SK-N-SH (cell line): ENCODE measurements around the gene PNMA3. TPM values are rescaled to one million over a fixed set of nuclear protein-coding genes. Genes with fewer than 3 reads are reported as not detected.
"Not testable (repeated sequence)": the region's sequence is repeated elsewhere in the genome, so short reads cannot be mapped to it uniquely, and the experiment has no call there.

Experiments
- CTCF ChIA-PET: fragments of 300-600, 350-600 bp; formaldehyde crosslinking; extraction: SDS; loops from one replicate; lab custom pipeline; 2021; lab: Yijun Ruan, JAX
- POLR2A ChIA-PET: fragments of 350-600 bp; sonication (Branson Sonifier 250); formaldehyde crosslinking; extraction: SDS; loops from one replicate; lab custom pipeline; 2020; ENCODE audit warnings: antibody characterized with exemption, inconsistent platforms; lab: Yijun Ruan, JAX
- DNase-seq: peaks from one replicate; pipeline ENCODE4 v3.0.0; 2012
- H2AFZ ChIP-seq: fragments of 200-600 bp; sonication (generic); 2 replicates; pipeline ENCODE4 v1.8.1; 2016; ENCODE audit warnings: antibody characterized with exemption, mild to moderate bottlenecking, low read depth
- H3F3A ChIP-seq: fragments of 200-600 bp; sonication (generic); replicated peaks from 2 replicates; pipeline ENCODE3; 2016; ENCODE audit warnings: antibody characterized with exemption, mild to moderate bottlenecking; ENCODE audit not compliant: insufficient read depth
- H3K27ac ChIP-seq, 2 experiments: fragments of 200-500 bp in 1 of 2; fragments of 200-600 bp in 1 of 2; sonication (Bioruptor generic) in 1 of 2; sonication (generic), shearing (Covaris generic) in 1 of 2; 2 replicates each; pipeline versions ENCODE4 v1.5.1 to v1.6.1; 2014 to 2016; ENCODE audit warnings: low read depth in 2 of 2, inconsistent platforms in 1 of 2, low read length in 1 of 2, mild to moderate bottlenecking in 1 of 2, mixed read lengths in 1 of 2
- H3K27me3 ChIP-seq: fragments of 200-600 bp; sonication (generic), shearing (Covaris generic); 2 replicates; pipeline ENCODE4 v1.6.1; 2016; ENCODE audit warnings: mixed run types; ENCODE audit not compliant: insufficient read depth
- H3K36me3 ChIP-seq, 2 experiments: fragments of 200-500 bp in 1 of 2; fragments of 200-600 bp in 1 of 2; sonication (Bioruptor generic) in 1 of 2; sonication (generic) in 1 of 2; replicated peaks in 1 of 2; 2 replicates each; pipeline versions ENCODE3 to v1.5.1; 2014 to 2016; ENCODE audit warnings: low read length in 1 of 2, mild to moderate bottlenecking in 1 of 2; ENCODE audit not compliant: insufficient read depth in 2 of 2, control insufficient read depth in 1 of 2
- H3K4me1 ChIP-seq, 2 experiments: fragments of 200-500 bp in 1 of 2; fragments of 200-600 bp in 1 of 2; sonication (Bioruptor generic) in 1 of 2; sonication (generic), shearing (Covaris generic) in 1 of 2; 2 replicates each; pipeline versions ENCODE4 v1.5.1 to v1.6.1; 2014 to 2016; ENCODE audit warnings: low read depth in 1 of 2, low read length in 1 of 2, mixed run types in 1 of 2; ENCODE audit not compliant: insufficient read depth in 2 of 2, control insufficient read depth in 1 of 2
- H3K4me2 ChIP-seq: fragments of 200-600 bp; sonication (generic), shearing (Covaris generic); 2 replicates; pipeline ENCODE4 v1.6.1; 2017; ENCODE audit warnings: mixed run types
- H3K4me3 ChIP-seq, 2 experiments: fragments of 200-500 bp in 1 of 2; fragments of 200-600 bp in 1 of 2; sonication (Bioruptor generic) in 1 of 2; sonication (generic), shearing (Covaris generic) in 1 of 2; 2 replicates each; pipeline versions ENCODE4 v1.5.1 to v1.8.1; 2014 to 2016; ENCODE audit warnings: low read depth in 2 of 2, inconsistent platforms in 1 of 2, low read length in 1 of 2, mild to moderate bottlenecking in 1 of 2, mixed read lengths in 1 of 2, moderate library complexity in 1 of 2
- H3K79me2 ChIP-seq: fragments of 200-600 bp; sonication (generic); 2 replicates; pipeline ENCODE4 v1.8.1; 2017; ENCODE audit warnings: mild to moderate bottlenecking; ENCODE audit not compliant: insufficient read depth
- H3K9ac ChIP-seq: fragments of 200-600 bp; sonication (generic); 2 replicates; pipeline ENCODE4 v1.6.1; 2017; ENCODE audit warnings: mixed run types
- H3K9me2 ChIP-seq: fragments of 200-600 bp; sonication (generic); 2 replicates; pipeline ENCODE4 v1.6.1; 2017; ENCODE audit warnings: mixed run types
- H3K9me3 ChIP-seq: fragments of 200-600 bp; sonication (generic); 2 replicates; pipeline ENCODE4 v1.6.1; 2017; ENCODE audit warnings: mixed run types, mild to moderate bottlenecking, moderate library complexity
- H4K20me1 ChIP-seq: fragments of 200-600 bp; sonication (generic); 2 replicates; pipeline ENCODE4 v1.6.1; 2017; ENCODE audit warnings: mild to moderate bottlenecking, mixed run types; ENCODE audit not compliant: insufficient read depth
- CTCF ChIP-seq: fragments of 200-600 bp; sonication (generic); IDR thresholded peaks from 2 replicates; pipeline ENCODE4 v1.6.1; 2017; ENCODE audit warnings: antibody characterized with exemption, mild to moderate bottlenecking, moderate library complexity
- ELF1 ChIP-seq: IDR thresholded peaks from 2 replicates; pipeline ENCODE4 v1.4.0; 2012
- EP300 ChIP-seq, 2 experiments: IDR thresholded peaks; 2 replicates each; pipeline versions ENCODE4 v1.4.0 to v1.6.1; 2012; ENCODE audit warnings: borderline replicate concordance in 1 of 2, low read depth in 1 of 2, low read length in 1 of 2
- EZH2phosphoT487 ChIP-seq: fragments of 200-600 bp; sonication (generic); IDR thresholded peaks from 2 replicates; pipeline ENCODE4 v1.6.1; 2017; ENCODE audit warnings: low read depth, mixed run types, mild to moderate bottlenecking, antibody characterized with exemption, moderate library complexity, borderline replicate concordance
- GABPA ChIP-seq: IDR thresholded peaks from 2 replicates; pipeline ENCODE4 v1.4.0; 2012; ENCODE audit warnings: low read depth, mild to moderate bottlenecking
- GATA2 ChIP-seq: sonication (generic); formaldehyde crosslinking; IDR thresholded peaks from 2 replicates; pipeline ENCODE4 v1.5.0; 2020; ENCODE audit warnings: mild to moderate bottlenecking, missing genetic modification reagents
- IRF3 ChIP-seq: fragments of 150-350 bp; IDR thresholded peaks from 2 replicates; pipeline ENCODE4 v1.6.1; 2016; ENCODE audit warnings: mild to moderate bottlenecking, low read depth, low read length
- JUND ChIP-seq: IDR thresholded peaks from 2 replicates; pipeline ENCODE4 v1.4.0; 2012
- MXI1 ChIP-seq: IDR thresholded peaks from 2 replicates; pipeline ENCODE4 v1.6.1; 2012; ENCODE audit warnings: mild to moderate bottlenecking, low read depth, low read length, improper control_type of control experiment
- NFIC ChIP-seq: IDR thresholded peaks from 2 replicates; pipeline ENCODE4 v1.4.0; 2012; ENCODE audit warnings: borderline replicate concordance
- POLR2AphosphoS5 ChIP-seq: IDR thresholded peaks from 2 replicates; pipeline ENCODE4 v1.6.1; 2012; ENCODE audit warnings: low read depth, low read length
- RAD21 ChIP-seq: IDR thresholded peaks from 2 replicates; pipeline ENCODE4 v1.6.1; 2012; ENCODE audit warnings: mild to moderate bottlenecking, low read length
- RCOR1 ChIP-seq: fragments of 150-350 bp; IDR thresholded peaks from 2 replicates; pipeline ENCODE4 v1.6.1; 2017; ENCODE audit warnings: antibody characterized with exemption, low read length
- RXRA ChIP-seq: IDR thresholded peaks from 2 replicates; pipeline ENCODE4 v1.4.0; 2012; ENCODE audit warnings: low read depth, mild to moderate bottlenecking, borderline replicate concordance
- TAF1 ChIP-seq: IDR thresholded peaks from 2 replicates; pipeline ENCODE4 v1.6.1; 2012; ENCODE audit warnings: low read depth, mild to moderate bottlenecking, low read length, moderate library complexity, borderline replicate concordance
- ZBTB33 ChIP-seq: IDR thresholded peaks from 2 replicates; pipeline ENCODE4 v1.4.0; 2012; ENCODE audit warnings: low read depth, borderline replicate concordance
- WGBS: methylation state at CpG from one replicate; pipeline ENCODE4 v1.1.6; 2017; ENCODE audit warnings: low lambda C conversion rate; 5-methylcytosine and 5-hydroxymethylcytosine counted together
- polyA plus RNA-seq, 3 experiments: library from polyadenylated mRNA; depleted of rRNA; stranded (reverse); fragments of >200 nt; gene quantifications; 2 replicates each; pipeline ENCODE4 v1.2.3, GENCODE V29; 2012

The PNMA3 gene
- polyA plus RNA-seq (2012; rRNA removed) = 0.12 and 0.19 TPM in 2 replicates
- 0.10 and 0.13 TPM in 2 replicates for polyA plus RNA-seq (2012; cell fraction: cytosol; rRNA removed)
- 0.93 and 0.96 TPM in 2 replicates for polyA plus RNA-seq (2012; cell fraction: nucleus; rRNA removed)

- H3K27me3 ChIP-seq = peaks cover 24% of the 10 kb centered on the region
- no peak within 1 kb of the TSS for H3K9ac ChIP-seq
- no peaks in the 10 kb centered on the region for H3K9me2 ChIP-seq
- H3K9me3 ChIP-seq = no peaks in the 10 kb centered on the region
- no peak within 1 kb of the TSS for H3K4me2 ChIP-seq
- no peaks in the 10 kb centered on the region; a peak in 1 of 4 replicates for H3K4me1 ChIP-seq
- H3K4me3 ChIP-seq = peak within 1 kb of the TSS in 1 of 2 experiments; percentile 19; a peak in 1 of 4 replicates
- no peaks in the 10 kb centered on the region for H3K79me2 ChIP-seq
- H3F3A ChIP-seq = no peaks in the 10 kb centered on the region
- 27% methylated on average over 5 of the region's 80 CpGs for WGBS
- no peak within 1 kb of the TSS for H2AFZ ChIP-seq
- H3K36me3 ChIP-seq = no peaks in the 10 kb centered on the region
- ChIA-PET POLR2A (no interaction called here), CTCF (no interaction called here)
- no peaks in the 10 kb centered on the region for H4K20me1 ChIP-seq
- DNase-seq = peak; percentile 79
- TF ChIP-seq EZH2phosphoT487 (no peak), RCOR1 (no peak), ELF1 (no peak)
- H3K27ac ChIP-seq = no peak within 1 kb of the TSS
Observed at GRCh38 chrX:153055871-153056749, at the start of gene PNMA3. TSS of gene PNMA3 (plus strand) at chrX:153056470. CDS start at chrX:153057056, 586 bp downstream.

GRCh38 chrX:153017174-153017573 is 39.1 kb upstream of the PNMA3 start:
- CTCF ChIA-PET, H2AFZ ChIP-seq, H3K36me3 ChIP-seq, H3K9me3 ChIP-seq, H3K4me1 ChIP-seq, H3K27ac ChIP-seq, DNase-seq, H3K9ac ChIP-seq, H3K4me2 ChIP-seq, H3K4me3 ChIP-seq, H3K9me2 ChIP-seq, H3F3A ChIP-seq, H3K79me2 ChIP-seq, POLR2A ChIA-PET, H4K20me1 ChIP-seq: not testable (repeated sequence)
- peaks cover 28% of the 10 kb centered on the region; the same call in 1 of the 2 replicates for H3K27me3 ChIP-seq
- 3% methylated on average over 2 of the region's 2 CpGs for whole genome bisulfite sequencing

GRCh38 chrX:153019166-153019565 is 37.1 kb upstream of the PNMA3 start:
- no peak overlapping the region for H3K27ac ChIP-seq
- no peaks in the 10 kb centered on the region for H3K79me2 ChIP-seq
- H3K9ac ChIP-seq = no peak overlapping the region
- no peak overlapping the region for H3K4me3 ChIP-seq
- no peaks in the 10 kb centered on the region for H3K9me2 ChIP-seq
- POLR2A ChIA-PET = no interaction called here
- CTCF ChIA-PET = no interaction called here
- DNase-seq = no peak
- no peak overlapping the region for H3K4me2 ChIP-seq
- peaks cover 17% of the 10 kb centered on the region; the same call in 1 of the 2 replicates for H3K27me3 ChIP-seq
- 5% methylated on average over 3 of the region's 3 CpGs for WGBS
- no peaks in the 10 kb centered on the region for H3K9me3 ChIP-seq
- no peaks in the 10 kb centered on the region for H4K20me1 ChIP-seq
- H3K4me1 ChIP-seq = no peaks in the 10 kb centered on the region
- no peak overlapping the region for H2AFZ ChIP-seq
- H3K36me3 ChIP-seq = no peaks in the 10 kb centered on the region
- H3F3A ChIP-seq = no peaks in the 10 kb centered on the region
- TF ChIP-seq EP300 (IDR thresholded peaks at IDR 0.05; ENCODE audit: borderline replicate concordance in 1 of 2, low read depth in 1 of 2, low read length in 1 of 2) = no peak
- TF ChIP-seq GATA2 (CRISPR knock-in tag) = no peak
- no peak for TF ChIP-seq POLR2AphosphoS5
- TF ChIP-seq JUND = no peak
- no peak for TF ChIP-seq TAF1
- TF ChIP-seq RAD21 = no peak
- no peak for TF ChIP-seq EZH2phosphoT487
- no peak for TF ChIP-seq GABPA
- no peak for TF ChIP-seq IRF3
- no peak for TF ChIP-seq CTCF
- TF ChIP-seq RCOR1 = no peak
- no peak for TF ChIP-seq MXI1
- TF ChIP-seq NFIC = no peak
- TF ChIP-seq RXRA = no peak
- no peak for TF ChIP-seq ZBTB33
